Stimulated activated CD8-positive, alpha-beta memory T cell treated with anti-CD3 and anti-CD28 coated beads, Interleukin-7, amount 100 ng/mL, for 24 hours (primary cell): ENCODE results near the gene DNMT3L.
"Not testable (repeated sequence)": the region's sequence is repeated elsewhere in the genome, so short reads cannot be mapped to it uniquely, and the experiment has no call there.

Source experiments
- DNase-seq: peaks from one replicate; pipeline ENCODE4 v3.0.0-alpha.2; 2020; ENCODE audit warnings: low read depth

Gene DNMT3L

GRCh38 chr21:44197156-44197516 lies 64.6 kb downstream of the DNMT3L start:
- not testable (repeated sequence) for DNase-seq
